HG02981 (cell line): ENCODE data around the gene CDS1.
"Not testable (repeated sequence)": the region's sequence is repeated elsewhere in the genome, so short reads cannot be mapped to it uniquely, and the experiment has no call there.

ENCODE experiments used
- ATAC-seq: cut with Tn5 transposase; IDR thresholded peaks from one replicate; pipeline ENCODE4 v1.9.1; 2021; ENCODE audit warnings: mild to moderate bottlenecking, moderate library complexity; ENCODE audit not compliant: unreplicated experiment

CDS1 gene

GRCh38 chr4:84582988-84583875 lies at the start of gene CDS1:
Gene CDS1, plus strand, starts transcription at chr4:84583127. Its CDS starts 275 bp downstream, at chr4:84583402.
- peak; percentile 39 for ATAC-seq

- ATAC-seq: no peak
Measured at GRCh38 chr4:84535901-84536300, 47.0 kb upstream of the CDS1 start.

GRCh38 chr4:84545093-84545492 lies 37.8 kb upstream of the CDS1 start:
- ATAC-seq: no peak

GRCh38 chr4:84547211-84547610 lies 35.7 kb upstream of the CDS1 start:
- ATAC-seq: no peak

DNA sequence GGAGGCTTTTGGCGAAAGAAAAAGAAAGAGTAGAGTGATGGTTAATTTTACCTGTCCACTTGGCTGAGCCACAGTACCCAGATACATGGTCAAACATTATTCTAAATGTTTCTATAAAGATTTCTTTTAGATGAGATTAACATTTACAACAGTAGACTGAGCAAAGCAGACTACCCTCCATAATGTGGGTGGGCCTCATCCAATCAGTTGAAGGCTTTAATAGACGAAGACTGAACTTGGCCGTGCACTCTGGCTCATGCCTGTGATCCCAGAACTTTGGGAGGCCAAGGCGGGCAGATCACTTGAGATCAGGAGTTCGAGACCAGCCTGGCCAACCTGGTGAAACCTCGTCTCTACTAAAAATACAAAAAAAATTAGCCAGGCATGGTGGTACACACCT lies 33.7 kb upstream of the CDS1 start:
- ATAC-seq: not testable (repeated sequence)

GRCh38 chr4:84562156-84562555 lies 20.8 kb upstream of the CDS1 start:
- ATAC-seq: no peak

GRCh38 chr4:84563002-84563401 lies 19.9 kb upstream of the CDS1 start:
- no peak for ATAC-seq

DNA sequence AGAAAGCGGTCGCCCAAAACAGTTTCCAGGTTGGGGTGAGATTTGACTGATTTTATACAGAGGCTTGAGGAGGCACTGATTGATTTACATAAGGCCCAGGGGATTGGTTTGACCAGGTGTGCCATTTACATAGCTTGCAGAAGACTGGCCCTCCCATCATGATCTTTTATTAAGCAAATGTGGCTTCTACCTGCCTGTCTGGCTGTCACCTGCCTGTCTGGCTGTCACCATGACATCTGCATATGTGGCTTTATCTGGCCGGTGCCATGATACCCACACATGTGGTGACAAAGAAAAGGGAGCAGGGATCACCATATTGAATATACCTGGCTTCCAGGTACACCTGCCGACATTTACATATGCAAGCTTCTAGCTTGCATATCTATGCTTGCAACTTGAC lies 17.0 kb upstream of the CDS1 start:
- ATAC-seq: no peak

- no peak for ATAC-seq
Measured at GRCh38 chr4:84568496-84568895, 14.4 kb upstream of the CDS1 start.

DNA sequence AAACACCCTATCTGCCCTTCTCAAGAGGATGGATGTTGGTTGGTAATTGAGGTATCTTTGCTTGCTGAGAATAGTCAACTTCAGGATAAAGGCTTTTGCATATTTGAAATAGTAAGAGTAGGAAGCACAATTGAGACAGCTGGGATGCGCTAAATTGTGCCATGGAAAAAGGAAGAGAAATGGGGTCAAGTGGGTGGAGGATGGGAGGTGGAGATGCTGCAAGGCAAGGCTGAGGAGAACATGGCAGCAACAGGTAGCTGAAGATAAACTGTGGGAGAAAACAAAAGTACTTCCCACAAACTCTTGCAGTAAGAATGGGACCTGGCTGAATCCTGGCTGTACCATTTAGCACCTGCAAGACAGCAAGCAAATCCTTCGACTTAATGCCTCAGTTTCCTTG lies 13.9 kb upstream of the CDS1 start:
- no peak for ATAC-seq

GRCh38 chr4:84573385-84574068 lies 9.4 kb upstream of the CDS1 start:
- no peak for ATAC-seq

- ATAC-seq: no peak
Measured at GRCh38 chr4:84574069-84574720, 8.7 kb upstream of the CDS1 start.

DNA sequence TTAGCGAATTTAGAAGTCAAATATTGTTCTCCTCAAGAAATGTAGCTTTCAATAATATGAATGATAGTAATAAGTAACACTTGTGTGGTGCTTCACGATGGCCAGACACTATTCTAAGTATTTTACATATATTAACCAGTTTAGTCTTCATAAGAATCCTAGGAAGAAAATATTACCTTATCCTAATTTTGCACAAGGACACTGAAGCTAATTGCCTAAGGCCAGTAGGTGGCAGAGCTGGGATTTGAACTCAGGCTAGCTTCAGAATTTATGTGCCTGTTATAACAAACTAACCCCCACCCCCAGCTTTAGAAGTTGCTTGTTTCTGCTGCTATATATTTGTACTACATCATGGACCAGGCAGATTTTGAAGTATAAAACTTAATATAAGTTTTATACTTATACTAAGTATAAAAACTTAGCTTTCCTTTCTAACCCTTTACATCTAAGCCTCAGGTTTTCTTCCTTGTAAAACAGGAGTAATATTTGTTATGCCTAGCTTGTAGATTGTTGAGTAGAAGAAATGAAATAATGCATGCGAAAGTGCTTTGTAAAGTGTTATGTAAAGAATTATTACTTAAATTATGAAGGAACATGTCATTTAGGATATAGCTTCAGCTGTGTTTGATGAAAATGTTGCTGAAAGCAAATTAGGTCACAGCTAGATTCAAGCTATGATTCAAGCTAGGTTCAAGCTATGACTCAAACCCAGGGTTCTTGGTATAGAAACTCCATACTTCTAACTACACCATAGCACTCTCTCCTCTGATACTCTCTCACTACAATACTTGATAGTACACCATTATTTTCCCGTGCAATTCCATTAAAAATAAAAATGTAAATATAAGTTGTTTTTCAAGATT lies 4.2 kb upstream of the CDS1 start:
- ATAC-seq: no peak

- ATAC-seq: no peak
Measured at GRCh38 chr4:84579403-84579776, 3.5 kb upstream of the CDS1 start.

- ATAC-seq: peak; percentile 55
Measured at GRCh38 chr4:84582302-84582987, 482 bp upstream of the CDS1 start.

DNA sequence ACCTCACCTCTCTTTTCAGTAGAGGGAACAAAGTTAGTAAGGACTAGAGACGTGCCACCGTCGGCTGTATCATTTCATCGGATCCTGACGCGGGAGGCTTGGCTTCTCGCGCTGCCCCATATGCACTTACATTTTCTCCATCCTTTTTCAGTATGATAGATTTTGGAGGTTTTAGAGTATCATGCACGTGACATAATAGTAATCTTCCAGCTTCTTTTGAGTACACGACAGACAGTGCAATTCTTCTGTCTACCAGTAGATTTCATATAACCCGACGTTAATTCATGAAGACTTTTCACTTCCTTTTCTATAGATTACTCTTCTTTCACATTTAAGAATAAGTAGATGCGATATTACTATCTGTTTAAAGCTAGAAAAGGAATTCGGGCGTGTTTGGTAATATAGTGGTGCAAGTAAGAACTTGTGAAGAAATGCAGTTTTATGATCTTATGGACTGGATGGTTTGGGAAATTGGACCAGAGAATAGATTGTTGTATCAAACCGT lies 1.0 kb downstream of the CDS1 start:
- ATAC-seq: no peak

DNA sequence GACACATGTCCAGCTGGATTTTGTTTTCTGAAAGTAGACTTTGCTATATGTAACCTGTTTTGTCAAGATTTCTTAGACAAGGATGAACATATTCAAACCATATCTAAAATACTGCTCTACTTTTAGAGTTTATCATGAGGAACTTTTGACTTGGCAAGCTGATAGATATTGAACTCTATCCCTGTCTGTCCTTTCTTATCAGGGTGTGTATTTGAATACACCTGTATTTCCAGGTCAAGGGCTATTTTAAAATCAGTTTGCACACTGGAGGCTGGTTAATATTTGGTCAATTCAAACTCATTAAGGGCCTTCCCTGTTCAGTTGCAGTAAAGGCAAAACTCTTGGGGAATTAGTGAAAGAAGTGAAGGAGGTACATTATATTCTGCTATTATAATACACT lies 2.3 kb downstream of the CDS1 start:
- ATAC-seq: no peak

DNA sequence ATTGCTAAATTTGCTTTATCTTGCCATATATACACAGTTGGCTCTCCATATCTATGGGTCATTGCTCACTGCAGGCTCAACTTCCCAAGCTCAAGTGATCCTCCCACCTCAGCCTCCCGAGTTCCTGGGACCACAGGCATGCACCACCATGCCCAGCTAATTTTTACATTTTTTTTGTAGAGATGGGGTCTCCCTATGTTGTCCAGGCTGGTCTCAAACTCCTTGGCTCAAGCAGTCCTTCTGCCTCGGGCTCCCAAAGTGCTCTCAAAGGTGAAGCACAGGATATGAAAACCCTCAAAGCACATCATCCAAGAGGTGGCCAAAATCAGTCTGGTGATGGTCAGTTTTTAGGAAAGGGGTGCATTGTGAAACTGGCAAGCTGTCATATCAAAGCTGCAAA lies 11.8 kb downstream of the CDS1 start:
- ATAC-seq: no peak

GRCh38 chr4:84596826-84597225 lies 13.9 kb downstream of the CDS1 start:
- ATAC-seq: no peak

DNA sequence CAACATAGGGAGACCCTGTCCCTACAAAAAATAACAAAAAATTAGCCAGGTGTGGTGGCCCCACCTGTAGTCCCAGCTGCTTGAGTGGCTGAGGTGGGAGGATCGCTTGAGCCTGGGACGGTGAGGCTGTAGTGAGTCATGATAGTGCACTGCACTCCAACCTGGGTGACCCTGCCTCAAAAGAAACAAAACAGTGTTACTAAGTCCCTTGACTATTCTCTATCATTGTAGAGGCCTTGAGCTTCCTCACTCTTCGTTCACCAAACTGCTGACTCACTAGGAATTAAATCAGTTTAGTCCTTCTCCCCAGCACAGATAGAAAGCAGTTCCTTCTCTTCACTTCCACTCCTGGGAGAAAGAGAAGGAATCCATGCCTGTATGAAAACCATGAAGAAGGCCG lies 14.5 kb downstream of the CDS1 start:
- no peak for ATAC-seq
